ENCODE data around the gene POLD1.

The POLD1 gene

DNA sequence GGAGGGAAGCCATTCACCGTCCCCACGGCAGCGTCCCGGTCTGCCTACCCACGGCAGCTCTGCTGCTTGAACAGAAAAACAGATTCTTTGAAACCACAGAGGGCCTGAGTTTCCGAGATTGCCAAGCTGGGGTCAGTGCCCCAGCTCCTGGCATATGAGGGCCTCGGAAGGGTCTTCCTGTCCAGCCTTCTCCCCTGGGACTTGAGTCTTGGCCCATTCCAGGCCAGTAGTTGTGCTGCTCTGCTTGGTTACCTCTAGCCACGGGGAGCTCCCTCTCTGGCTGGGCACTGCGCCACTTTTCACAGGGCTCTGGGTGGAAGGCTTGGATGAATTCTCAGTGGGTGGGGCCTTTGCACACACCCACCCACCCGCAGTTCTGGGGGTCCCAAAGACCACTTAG lies 26.0 kb downstream of the POLD1 start:
- no peak overlapping the region for H3K4me2 ChIP-seq (ENCODE audit: low read length)
- WGBS (ENCODE audit: extremely low coverage, insufficient coverage, low lambda C conversion rate): no CpG with 5 or more reads among the region's 10 CpGs
- no peaks in the 10 kb centered on the region for H3K79me2 ChIP-seq (ENCODE audit: control insufficient read depth, insufficient read depth, low read length)
- H3K4ac ChIP-seq (ENCODE audit: low read depth, low read length): no peak overlapping the region
- DNase-seq: no peak
- no peak overlapping the region for H3K27ac ChIP-seq (ENCODE audit: low read depth, low read length)
- H3K9ac ChIP-seq (ENCODE audit: low read length): no peak overlapping the region
- H2BK5ac ChIP-seq (ENCODE audit: low read length): no peak overlapping the region
- no peak overlapping the region for H3K56ac ChIP-seq (ENCODE audit: low read length)
- H3K27me3 ChIP-seq (ENCODE audit: insufficient read depth, low read length, poor library complexity): no peaks in the 10 kb centered on the region
- no peak overlapping the region for H2AK5ac ChIP-seq (ENCODE audit: low read length)
- H4K5ac ChIP-seq (ENCODE audit: low read length): no peak overlapping the region
- H2BK15ac ChIP-seq (replicated peaks; ENCODE audit: low read depth): no peak overlapping the region
- peaks cover 10% of the 10 kb centered on the region for H3K36me3 ChIP-seq (ENCODE audit: control insufficient read depth, insufficient read depth, low read length)
- no peak overlapping the region for H3K18ac ChIP-seq (ENCODE audit: low read length)
- H3K23ac ChIP-seq (ENCODE audit: low read length): no peak overlapping the region
- no peaks in the 10 kb centered on the region for H3K79me1 ChIP-seq (ENCODE audit: low read length)
- H4K8ac ChIP-seq (ENCODE audit: low read depth, low read length): no peak overlapping the region
- H3K4me3 ChIP-seq (ENCODE audit: low read length): no peak overlapping the region
- no peak overlapping the region for H2BK120ac ChIP-seq (ENCODE audit: low read depth, low read length)
- no peaks in the 10 kb centered on the region for H3K4me1 ChIP-seq (ENCODE audit: control insufficient read depth, low read depth, low read length)

DNA sequence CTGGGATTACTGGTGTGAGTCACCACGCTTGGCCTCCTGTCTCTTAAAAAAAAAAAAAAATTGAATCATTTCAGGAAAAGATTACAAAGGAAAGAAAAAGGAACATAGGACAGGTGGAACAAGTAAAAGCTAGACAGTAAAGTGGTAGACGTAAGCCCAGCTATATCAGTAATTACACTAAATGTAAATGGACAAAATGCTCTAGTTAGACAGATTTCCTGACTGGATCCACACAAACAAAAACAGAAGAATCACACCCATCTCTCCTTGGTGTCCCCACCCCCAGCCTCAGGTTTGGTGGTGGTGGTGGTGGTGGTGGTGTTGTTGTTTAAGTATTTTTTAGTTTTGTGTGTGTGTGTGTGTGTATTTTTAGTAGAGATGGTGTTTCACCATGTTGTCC lies 28.3 kb downstream of the POLD1 start:
- Histone ChIP-seq H3K4me3 (ENCODE audit: low read length) (no peak overlapping the region), H3K18ac (ENCODE audit: low read length) (no peak overlapping the region), H3K4me1 (ENCODE audit: control insufficient read depth, low read depth, low read length) (no peaks in the 10 kb centered on the region), H3K36me3 (ENCODE audit: control insufficient read depth, insufficient read depth, low read length) (peaks cover 4% of the 10 kb centered on the region), H4K8ac (ENCODE audit: low read depth, low read length) (no peak overlapping the region), H3K4ac (ENCODE audit: low read depth, low read length) (no peak overlapping the region), H3K56ac (ENCODE audit: low read length) (no peak overlapping the region), H3K27ac (ENCODE audit: low read depth, low read length) (no peak overlapping the region), H3K27me3 (ENCODE audit: insufficient read depth, low read length, poor library complexity) (no peaks in the 10 kb centered on the region), H4K5ac (ENCODE audit: low read length) (no peak overlapping the region), H2BK120ac (ENCODE audit: low read depth, low read length) (no peak overlapping the region), H2BK15ac (replicated peaks; ENCODE audit: low read depth) (no peak overlapping the region), H2BK5ac (ENCODE audit: low read length) (no peak overlapping the region), H3K4me2 (ENCODE audit: low read length) (no peak overlapping the region), H3K23ac (ENCODE audit: low read length) (no peak overlapping the region), H3K79me2 (ENCODE audit: control insufficient read depth, insufficient read depth, low read length) (no peaks in the 10 kb centered on the region), H3K9ac (ENCODE audit: low read length) (no peak overlapping the region), H3K79me1 (ENCODE audit: low read length) (no peaks in the 10 kb centered on the region), H2AK5ac (ENCODE audit: low read length) (no peak overlapping the region)
- DNase-seq: no peak
- WGBS (ENCODE audit: extremely low coverage, insufficient coverage, low lambda C conversion rate): no CpG with 5 or more reads among the region's 2 CpGs

DNA sequence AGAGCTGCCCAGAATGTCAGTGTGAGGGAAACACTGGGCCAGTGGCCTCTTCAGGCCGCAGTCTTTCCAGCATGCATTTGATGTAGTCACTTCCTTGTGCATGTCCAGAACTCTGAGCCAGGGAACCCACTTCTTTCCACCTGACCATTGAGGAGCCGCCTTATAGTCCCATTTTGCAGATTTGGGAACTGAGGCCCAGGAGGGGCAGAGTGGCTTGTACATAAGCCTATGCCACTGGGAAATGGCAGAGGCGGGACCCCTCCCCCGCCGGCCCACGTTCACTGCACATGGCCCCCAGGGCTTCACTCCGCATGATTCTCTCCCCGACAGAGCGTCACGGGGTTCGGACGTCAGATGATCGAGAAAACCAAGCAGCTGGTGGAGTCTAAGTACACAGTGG lies 28.9 kb downstream of the POLD1 start:
- Histone ChIP-seq H2AK5ac (ENCODE audit: low read length) (no peak overlapping the region), H3K18ac (ENCODE audit: low read length) (no peak overlapping the region), H2BK15ac (replicated peaks; ENCODE audit: low read depth) (no peak overlapping the region), H3K4me3 (ENCODE audit: low read length) (no peak overlapping the region), H3K27me3 (ENCODE audit: insufficient read depth, low read length, poor library complexity) (no peaks in the 10 kb centered on the region), H3K79me1 (ENCODE audit: low read length) (no peaks in the 10 kb centered on the region), H4K8ac (ENCODE audit: low read depth, low read length) (no peak overlapping the region), H3K4ac (ENCODE audit: low read depth, low read length) (no peak overlapping the region), H4K5ac (ENCODE audit: low read length) (no peak overlapping the region), H3K56ac (ENCODE audit: low read length) (no peak overlapping the region), H3K27ac (ENCODE audit: low read depth, low read length) (no peak overlapping the region), H2BK5ac (ENCODE audit: low read length) (no peak overlapping the region), H3K79me2 (ENCODE audit: control insufficient read depth, insufficient read depth, low read length) (no peaks in the 10 kb centered on the region), H3K36me3 (ENCODE audit: control insufficient read depth, insufficient read depth, low read length) (peaks cover 4% of the 10 kb centered on the region), H2BK120ac (ENCODE audit: low read depth, low read length) (no peak overlapping the region), H3K4me2 (ENCODE audit: low read length) (no peak overlapping the region), H3K9ac (ENCODE audit: low read length) (no peak overlapping the region), H3K4me1 (ENCODE audit: control insufficient read depth, low read depth, low read length) (no peaks in the 10 kb centered on the region), H3K23ac (ENCODE audit: low read length) (no peak overlapping the region)
- WGBS (ENCODE audit: extremely low coverage, insufficient coverage, low lambda C conversion rate): no CpG with 5 or more reads among the region's 13 CpGs
- DNase-seq: no peak

DNA sequence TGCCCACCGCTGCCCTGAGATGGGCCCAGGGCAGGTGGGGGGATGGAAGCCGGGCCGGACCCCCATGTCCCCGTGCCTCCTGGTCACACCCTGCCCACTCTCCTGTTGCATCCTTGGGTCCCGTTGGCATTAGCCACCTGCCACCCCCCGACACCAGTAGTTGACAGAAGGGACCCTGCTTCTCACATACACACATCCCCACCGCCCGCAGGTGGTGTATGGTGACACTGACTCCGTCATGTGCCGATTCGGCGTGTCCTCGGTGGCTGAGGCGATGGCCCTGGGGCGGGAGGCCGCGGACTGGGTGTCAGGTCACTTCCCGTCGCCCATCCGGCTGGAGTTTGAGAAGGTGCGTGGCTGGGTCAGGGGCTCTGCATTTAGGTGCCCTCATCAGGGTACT lies 29.4 kb downstream of the POLD1 start:
- no peak overlapping the region for H4K5ac ChIP-seq (ENCODE audit: low read length)
- H3K4me3 ChIP-seq (ENCODE audit: low read length): no peak overlapping the region
- peaks cover 4% of the 10 kb centered on the region for H3K36me3 ChIP-seq (ENCODE audit: control insufficient read depth, insufficient read depth, low read length)
- no peak overlapping the region for H4K8ac ChIP-seq (ENCODE audit: low read depth, low read length)
- H3K9ac ChIP-seq (ENCODE audit: low read length): no peak overlapping the region
- WGBS (ENCODE audit: extremely low coverage, insufficient coverage, low lambda C conversion rate): no CpG with 5 or more reads among the region's 21 CpGs
- no peaks in the 10 kb centered on the region for H3K79me1 ChIP-seq (ENCODE audit: low read length)
- no peak overlapping the region for H2BK5ac ChIP-seq (ENCODE audit: low read length)
- H3K4me1 ChIP-seq (ENCODE audit: control insufficient read depth, low read depth, low read length): no peaks in the 10 kb centered on the region
- no peak overlapping the region for H3K56ac ChIP-seq (ENCODE audit: low read length)
- H3K18ac ChIP-seq (ENCODE audit: low read length): no peak overlapping the region
- no peaks in the 10 kb centered on the region for H3K27me3 ChIP-seq (ENCODE audit: insufficient read depth, low read length, poor library complexity)
- no peak overlapping the region for H3K27ac ChIP-seq (ENCODE audit: low read depth, low read length)
- no peak overlapping the region for H3K4me2 ChIP-seq (ENCODE audit: low read length)
- no peak overlapping the region for H3K23ac ChIP-seq (ENCODE audit: low read length)
- H2AK5ac ChIP-seq (ENCODE audit: low read length): no peak overlapping the region
- no peak overlapping the region for H3K4ac ChIP-seq (ENCODE audit: low read depth, low read length)
- no peak for DNase-seq
- H3K79me2 ChIP-seq (ENCODE audit: control insufficient read depth, insufficient read depth, low read length): no peaks in the 10 kb centered on the region
- H2BK15ac ChIP-seq (replicated peaks; ENCODE audit: low read depth): no peak overlapping the region
- no peak overlapping the region for H2BK120ac ChIP-seq (ENCODE audit: low read depth, low read length)

DNA sequence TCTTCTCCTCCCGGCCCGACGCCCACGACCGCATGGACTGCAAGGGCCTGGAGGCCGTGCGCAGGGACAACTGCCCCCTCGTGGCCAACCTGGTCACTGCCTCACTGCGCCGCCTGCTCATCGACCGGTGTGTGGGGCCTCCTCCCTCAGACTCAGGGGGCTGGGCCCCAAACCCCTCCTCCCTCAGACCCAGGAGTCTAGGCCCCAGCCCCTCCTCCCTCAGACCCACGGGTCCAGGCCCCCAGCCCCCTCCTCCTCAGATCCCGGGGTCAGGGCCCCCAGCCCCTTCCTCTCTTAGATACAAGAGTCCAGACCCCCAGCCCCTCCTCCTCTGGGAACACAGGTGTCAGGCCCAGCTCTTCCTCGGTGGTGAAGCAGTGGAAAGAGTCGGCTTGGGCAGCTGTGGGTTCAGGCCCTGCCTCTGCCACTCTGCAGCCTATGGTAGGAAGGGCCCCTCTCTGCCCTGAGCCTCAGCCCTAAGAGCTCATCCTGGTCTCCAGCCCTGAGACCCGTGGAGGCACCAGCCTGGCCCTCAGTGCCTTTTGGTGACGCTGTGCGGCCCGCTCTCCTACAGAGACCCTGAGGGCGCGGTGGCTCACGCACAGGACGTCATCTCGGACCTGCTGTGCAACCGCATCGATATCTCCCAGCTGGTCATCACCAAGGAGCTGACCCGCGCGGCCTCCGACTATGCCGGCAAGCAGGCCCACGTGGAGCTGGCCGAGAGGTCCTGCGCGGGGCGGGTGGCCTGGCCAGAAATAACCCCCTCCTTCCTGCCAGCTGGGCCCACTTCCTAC lies 30.9 kb downstream of the POLD1 start:
- no peak overlapping the region for H2AK5ac ChIP-seq (ENCODE audit: low read length)
- no peak overlapping the region for H3K23ac ChIP-seq (ENCODE audit: low read length)
- no peak overlapping the region for H3K27ac ChIP-seq (ENCODE audit: low read depth, low read length)
- no peak overlapping the region for H3K4ac ChIP-seq (ENCODE audit: low read depth, low read length)
- no peaks in the 10 kb centered on the region for H3K79me2 ChIP-seq (ENCODE audit: control insufficient read depth, insufficient read depth, low read length)
- H3K18ac ChIP-seq (ENCODE audit: low read length): no peak overlapping the region
- no peak overlapping the region for H3K4me2 ChIP-seq (ENCODE audit: low read length)
- H3K27me3 ChIP-seq (ENCODE audit: insufficient read depth, low read length, poor library complexity): no peaks in the 10 kb centered on the region
- H4K8ac ChIP-seq (ENCODE audit: low read depth, low read length): no peak overlapping the region
- no peak overlapping the region for H2BK15ac ChIP-seq (replicated peaks; ENCODE audit: low read depth)
- no peaks in the 10 kb centered on the region for H3K4me1 ChIP-seq (ENCODE audit: control insufficient read depth, low read depth, low read length)
- no peak overlapping the region for H4K5ac ChIP-seq (ENCODE audit: low read length)
- H3K56ac ChIP-seq (ENCODE audit: low read length): no peak overlapping the region
- H2BK120ac ChIP-seq (ENCODE audit: low read depth, low read length): no peak overlapping the region
- no peaks in the 10 kb centered on the region for H3K79me1 ChIP-seq (ENCODE audit: low read length)
- H2BK5ac ChIP-seq (ENCODE audit: low read length): no peak overlapping the region
- H3K4me3 ChIP-seq (ENCODE audit: low read length): no peak overlapping the region
- DNase-seq: peak; percentile 88
- no peaks in the 10 kb centered on the region for H3K36me3 ChIP-seq (ENCODE audit: control insufficient read depth, insufficient read depth, low read length)
- WGBS (ENCODE audit: extremely low coverage, insufficient coverage, low lambda C conversion rate): no CpG with 5 or more reads among the region's 37 CpGs
- no peak overlapping the region for H3K9ac ChIP-seq (ENCODE audit: low read length)

DNA sequence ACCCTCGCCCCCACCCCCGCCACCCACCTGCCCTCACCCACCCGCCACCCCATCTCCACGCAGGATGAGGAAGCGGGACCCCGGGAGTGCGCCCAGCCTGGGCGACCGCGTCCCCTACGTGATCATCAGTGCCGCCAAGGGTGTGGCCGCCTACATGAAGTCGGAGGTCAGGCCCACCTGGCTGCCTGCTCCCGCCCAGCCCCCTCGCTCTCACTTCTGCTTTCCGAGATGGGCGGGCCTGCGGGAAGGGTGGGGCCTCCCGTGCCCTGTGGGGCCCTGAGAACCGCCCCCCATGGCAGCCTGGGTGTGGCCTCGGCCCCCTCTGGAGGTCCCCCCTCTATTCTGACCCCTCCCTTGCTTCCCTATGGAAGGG lies 31.5 kb downstream of the POLD1 start:
- Histone ChIP-seq H3K18ac (ENCODE audit: low read length) (no peak overlapping the region), H2BK5ac (ENCODE audit: low read length) (no peak overlapping the region), H3K4me2 (ENCODE audit: low read length) (no peak overlapping the region), H4K8ac (ENCODE audit: low read depth, low read length) (no peak overlapping the region), H3K4me3 (ENCODE audit: low read length) (no peak overlapping the region), H3K79me2 (ENCODE audit: control insufficient read depth, insufficient read depth, low read length) (no peaks in the 10 kb centered on the region), H3K79me1 (ENCODE audit: low read length) (no peaks in the 10 kb centered on the region), H4K5ac (ENCODE audit: low read length) (no peak overlapping the region), H3K9ac (ENCODE audit: low read length) (no peak overlapping the region), H3K36me3 (ENCODE audit: control insufficient read depth, insufficient read depth, low read length) (no peaks in the 10 kb centered on the region), H3K56ac (ENCODE audit: low read length) (no peak overlapping the region), H3K4ac (ENCODE audit: low read depth, low read length) (no peak overlapping the region), H3K27ac (ENCODE audit: low read depth, low read length) (no peak overlapping the region), H3K4me1 (ENCODE audit: control insufficient read depth, low read depth, low read length) (no peaks in the 10 kb centered on the region), H2AK5ac (ENCODE audit: low read length) (no peak overlapping the region), H2BK15ac (replicated peaks; ENCODE audit: low read depth) (no peak overlapping the region), H3K27me3 (ENCODE audit: insufficient read depth, low read length, poor library complexity) (no peaks in the 10 kb centered on the region), H3K23ac (ENCODE audit: low read length) (no peak overlapping the region), H2BK120ac (ENCODE audit: low read depth, low read length) (no peak overlapping the region)
- WGBS (ENCODE audit: extremely low coverage, insufficient coverage, low lambda C conversion rate): no CpG with 5 or more reads among the region's 22 CpGs
- no peak for DNase-seq
